ENCODE data around the gene ADAMTS3. TPM values are rescaled to one million over a fixed set of nuclear protein-coding genes. Genes with fewer than 3 reads are reported as not detected.

ADAMTS3 gene
- total RNA-seq, 1 experiment from 2014 or later: 0.39 TPM

GRCh38 chr4:72357908-72358307 is 211.1 kb downstream of the ADAMTS3 start:
- intact Hi-C loops (cut with micrococcal nuclease; ENCODE audit: unreplicated experiment): no loop called here
- BruUV-seq (replicated peaks): no TSS peak
- Histone ChIP-seq H3K4me3 (ENCODE audit: low read depth in 2 of 2, low read length in 2 of 2) (no peak overlapping the region), H3K36me3 (ENCODE audit: control insufficient read depth, insufficient read depth, low read length) (no peaks in the 10 kb centered on the region; the same call in 1 of the 2 replicates), H3K4me1 (ENCODE audit: control insufficient read depth, insufficient read depth, low read length) (no peaks in the 10 kb centered on the region), H3K27me3 (ENCODE audit: control insufficient read depth, insufficient read depth, low read length) (no peaks in the 10 kb centered on the region), H3K27ac (ENCODE audit: low read length) (no peak overlapping the region), H3K9me3 (ENCODE audit: control insufficient read depth, insufficient read depth, low read depth, low read length) (no peaks in the 10 kb centered on the region)
- ATAC-seq (no peak), DNase-seq (ENCODE audit: low read depth, low spot score) (no peak)
- in situ Hi-C loops (cut with HindIII; ENCODE audit: low pct_unique_long_range_greater_than_20kb, low sequenced_read_pairs): no loop called here
- ChIA-PET CTCF (no interaction called here), POLR2A (no interaction called here)
- no peak for TF ChIP-seq SIN3A (IDR thresholded peaks at IDR 0.05; ENCODE audit: borderline replicate concordance, insufficient read depth, low read depth, low read length)
- no peak for TF ChIP-seq REST (IDR thresholded peaks at IDR 0.05; ENCODE audit: insufficient read depth in 1 of 2, low read depth in 2 of 2, low read length in 1 of 2)
- TF ChIP-seq TCF7L2 (IDR thresholded peaks at IDR 0.05; ENCODE audit: low read depth, low read length): no peak
- TF ChIP-seq POLR2AphosphoS5 (IDR thresholded peaks at IDR 0.05; ENCODE audit: low read depth, low read length): no peak
- TF ChIP-seq, protein P1, sequence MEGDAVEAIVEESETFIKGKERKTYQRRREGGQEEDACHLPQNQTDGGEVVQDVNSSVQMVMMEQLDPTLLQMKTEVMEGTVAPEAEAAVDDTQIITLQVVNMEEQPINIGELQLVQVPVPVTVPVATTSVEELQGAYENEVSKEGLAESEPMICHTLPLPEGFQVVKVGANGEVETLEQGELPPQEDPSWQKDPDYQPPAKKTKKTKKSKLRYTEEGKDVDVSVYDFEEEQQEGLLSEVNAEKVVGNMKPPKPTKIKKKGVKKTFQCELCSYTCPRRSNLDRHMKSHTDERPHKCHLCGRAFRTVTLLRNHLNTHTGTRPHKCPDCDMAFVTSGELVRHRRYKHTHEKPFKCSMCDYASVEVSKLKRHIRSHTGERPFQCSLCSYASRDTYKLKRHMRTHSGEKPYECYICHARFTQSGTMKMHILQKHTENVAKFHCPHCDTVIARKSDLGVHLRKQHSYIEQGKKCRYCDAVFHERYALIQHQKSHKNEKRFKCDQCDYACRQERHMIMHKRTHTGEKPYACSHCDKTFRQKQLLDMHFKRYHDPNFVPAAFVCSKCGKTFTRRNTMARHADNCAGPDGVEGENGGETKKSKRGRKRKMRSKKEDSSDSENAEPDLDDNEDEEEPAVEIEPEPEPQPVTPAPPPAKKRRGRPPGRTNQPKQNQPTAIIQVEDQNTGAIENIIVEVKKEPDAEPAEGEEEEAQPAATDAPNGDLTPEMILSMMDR (IDR thresholded peaks at IDR 0.05): no peak

GRCh38 chr4:72352711-72353110 is 216.3 kb downstream of the ADAMTS3 start:
- intact Hi-C loops (cut with micrococcal nuclease; ENCODE audit: unreplicated experiment) (no loop called here), in situ Hi-C loops (cut with HindIII; ENCODE audit: low pct_unique_long_range_greater_than_20kb, low sequenced_read_pairs) (no loop called here)
- DNase-seq (ENCODE audit: low read depth, low spot score): no peak

More at GRCh38 chr4:72352711-72353110, 216.3 kb downstream of the ADAMTS3 start:
- H3K9me3 ChIP-seq (ENCODE audit: control insufficient read depth, insufficient read depth, low read depth, low read length): no peaks in the 10 kb centered on the region
- ChIA-PET CTCF (no interaction called here), POLR2A (no interaction called here)
- no peak for TF ChIP-seq REST (IDR thresholded peaks at IDR 0.05; ENCODE audit: insufficient read depth in 1 of 2, low read depth in 2 of 2, low read length in 1 of 2)
- no peak for TF ChIP-seq TCF7L2 (IDR thresholded peaks at IDR 0.05; ENCODE audit: low read depth, low read length)
- TF ChIP-seq, protein P1 (IDR thresholded peaks at IDR 0.05): no peak
- no peak for TF ChIP-seq SIN3A (IDR thresholded peaks at IDR 0.05; ENCODE audit: borderline replicate concordance, insufficient read depth, low read depth, low read length)
- no peak for TF ChIP-seq POLR2AphosphoS5 (IDR thresholded peaks at IDR 0.05; ENCODE audit: low read depth, low read length)
- ATAC-seq: no peak
- H3K36me3 ChIP-seq (ENCODE audit: control insufficient read depth, insufficient read depth, low read length): no peaks in the 10 kb centered on the region
- H3K4me3 ChIP-seq (ENCODE audit: low read depth in 2 of 2, low read length in 2 of 2): no peak overlapping the region
- H3K27me3 ChIP-seq (ENCODE audit: control insufficient read depth, insufficient read depth, low read length): no peaks in the 10 kb centered on the region
- no peak overlapping the region for H3K27ac ChIP-seq (ENCODE audit: low read length)
- H3K4me1 ChIP-seq (ENCODE audit: control insufficient read depth, insufficient read depth, low read length): no peaks in the 10 kb centered on the region
- BruUV-seq (replicated peaks): no TSS peak

All from Panc1 (cell line).